PC-9 (cell line): ENCODE measurements around the gene SLC22A31. TPM values are rescaled to one million over a fixed set of nuclear protein-coding genes. Genes with fewer than 3 reads are reported as not detected.

Experiments used
- BruUV-seq: library from RNA; stranded (reverse); fragments of 400-500 nt; replicated peaks from 2 replicates; lab custom pipeline; 2021; lab: Mats Ljungman, UMichigan
- CTCF ChIA-PET: fragments of 300-600 bp; sonication (Branson Sonifier 250); formaldehyde crosslinking; loops from one replicate; lab custom pipeline; 2022; ENCODE audit warnings: antibody characterized with exemption; lab: Charles Lee
- POLR2A ChIA-PET: fragments of 300-600 bp; sonication (Branson Sonifier 250); formaldehyde crosslinking; loops from one replicate; lab custom pipeline; 2022; ENCODE audit warnings: antibody characterized with exemption; ENCODE audit not compliant: unreplicated experiment; lab: Charles Lee
- DNase-seq, 2 experiments: peaks; one replicate each; pipeline versions ENCODE4 v3.0.0 to v3.0.0-alpha.2; 2015 to 2022; ENCODE audit warnings: mixed read lengths in 1 of 2
- H2AFZ ChIP-seq: fragments of 200-600 bp; sonication (generic); 2 replicates; pipeline ENCODE4 v1.8.1; 2017; ENCODE audit warnings: antibody characterized with exemption
- H3F3A ChIP-seq: fragments of 200-600 bp; sonication (generic); 2 replicates; pipeline ENCODE4 v1.8.1; 2017; ENCODE audit warnings: antibody characterized with exemption, mild to moderate bottlenecking, low read depth; ENCODE audit not compliant: insufficient read depth
- H3K27ac ChIP-seq: fragments of 200-600 bp; sonication (generic); 2 replicates; pipeline ENCODE4 v1.6.1; 2016; ENCODE audit warnings: mixed run types
- H3K27me3 ChIP-seq: fragments of 200-600 bp; sonication (generic); 2 replicates; pipeline ENCODE4 v1.6.1; 2016; ENCODE audit warnings: low read depth, mixed run types; ENCODE audit not compliant: insufficient read depth
- H3K36me3 ChIP-seq: fragments of 200-600 bp; sonication (generic); 2 replicates; pipeline ENCODE4 v1.6.1; 2016; ENCODE audit warnings: low read depth, mixed run types
- H3K4me1 ChIP-seq: fragments of 200-600 bp; sonication (generic); replicated peaks from 2 replicates; pipeline ENCODE4 v1.6.1; 2016; ENCODE audit warnings: mixed run types; ENCODE audit not compliant: insufficient read depth
- H3K4me2 ChIP-seq: fragments of 200-600 bp; sonication (generic); 2 replicates; pipeline ENCODE4 v1.6.1; 2017; ENCODE audit warnings: mixed run types
- H3K4me3 ChIP-seq: fragments of 200-600 bp; sonication (generic); 2 replicates; pipeline ENCODE4 v1.6.1; 2016; ENCODE audit warnings: mixed run types
- H3K79me2 ChIP-seq: fragments of 200-600 bp; sonication (generic); 2 replicates; pipeline ENCODE4 v1.6.1; 2017; ENCODE audit warnings: low read depth, mixed run types
- H3K9me2 ChIP-seq: fragments of 200-600 bp; sonication (generic); 2 replicates; pipeline ENCODE4 v1.8.1; 2017; ENCODE audit warnings: mild to moderate bottlenecking; ENCODE audit not compliant: insufficient read depth
- H3K9me3 ChIP-seq: fragments of 200-600 bp; sonication (generic); 2 replicates; pipeline ENCODE4 v1.8.1; 2016; ENCODE audit warnings: low read depth; ENCODE audit not compliant: insufficient read depth
- H4K20me1 ChIP-seq: fragments of 200-600 bp; sonication (generic); 2 replicates; pipeline ENCODE4 v1.8.1; 2017; ENCODE audit not compliant: insufficient read depth
- EZH2 ChIP-seq: fragments of 200-600 bp; sonication (generic); IDR thresholded peaks from 2 replicates; pipeline ENCODE4 v1.8.0; 2017; ENCODE audit warnings: antibody characterized with exemption, low read depth
- intact Hi-C: fragments of 100-400 bp; cut with micrococcal nuclease; formaldehyde crosslinking; loops from one replicate; pipeline ENCODE4 v1.10.0; 2022; ENCODE audit not compliant: unreplicated experiment
- total RNA-seq: library from RNA; stranded (reverse); gene quantifications from 2 replicates; pipeline ENCODE4 v1.2.3, GENCODE V29; 2021
- TF ChIP-seq, protein P1 (sequence below): fragments of 200-600 bp; sonication (generic); conservative IDR thresholded peaks from 2 replicates; pipeline ENCODE4 v1.6.1; 2017; ENCODE audit warnings: mixed run types, antibody characterized with exemption, mild to moderate bottlenecking, moderate library complexity

Gene SLC22A31
- total RNA-seq, 1 experiment from 2014 or later = 2.5 TPM

DNA sequence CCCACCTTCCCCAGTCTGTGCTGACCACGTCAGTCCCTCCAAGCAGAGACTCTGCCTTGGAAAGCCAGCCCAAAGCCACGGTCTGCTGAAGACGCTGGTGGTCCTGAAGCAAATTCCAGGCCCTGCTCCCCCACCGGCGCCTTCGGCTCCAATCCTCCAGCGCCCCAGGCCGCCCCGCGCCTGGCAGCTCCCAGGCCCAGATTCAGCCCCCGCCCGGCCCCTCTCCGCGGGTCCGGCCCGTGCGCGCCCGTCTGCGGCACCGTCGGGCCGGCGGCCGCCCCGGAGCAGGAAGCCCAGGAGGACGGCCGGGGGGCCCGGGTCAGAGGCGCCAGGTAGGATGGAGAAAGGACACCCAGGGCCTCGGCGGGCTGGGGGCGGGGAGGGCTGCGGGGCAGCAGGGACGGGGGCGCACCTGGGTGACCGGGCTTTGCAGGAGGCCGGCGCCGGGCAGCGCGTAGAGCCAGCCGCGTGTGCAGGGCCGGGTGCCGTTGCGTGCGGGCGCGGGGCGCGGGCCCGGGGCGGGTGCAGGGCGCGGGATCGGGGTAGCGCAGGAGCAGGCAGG, 594 bp upstream of the SLC22A31 start:
- Histone ChIP-seq H3K27me3 (peaks cover 10% of the 10 kb centered on the region), H3K9me3 (no peaks in the 10 kb centered on the region), H3K4me1 (peaks cover 10% of the 10 kb centered on the region; the same call in 1 of the 2 replicates), H3K4me2 (peak overlapping the region; percentile 73), H2AFZ (peak overlapping the region; percentile 27; the same call in 1 of the 2 replicates), H4K20me1 (no peaks in the 10 kb centered on the region), H3F3A (peaks cover 10% of the 10 kb centered on the region), H3K79me2 (no peaks in the 10 kb centered on the region), H3K4me3 (peak overlapping the region; percentile 48; the same call in 1 of the 2 replicates), H3K27ac (no peak overlapping the region), H3K9me2 (no peaks in the 10 kb centered on the region), H3K36me3 (no peaks in the 10 kb centered on the region)
- no TSS peak for BruUV-seq
- 0 out of 2 replicates have a peak, but pooled peaks have one; percentile 67 for TF ChIP-seq EZH2
- TF ChIP-seq, protein P1, sequence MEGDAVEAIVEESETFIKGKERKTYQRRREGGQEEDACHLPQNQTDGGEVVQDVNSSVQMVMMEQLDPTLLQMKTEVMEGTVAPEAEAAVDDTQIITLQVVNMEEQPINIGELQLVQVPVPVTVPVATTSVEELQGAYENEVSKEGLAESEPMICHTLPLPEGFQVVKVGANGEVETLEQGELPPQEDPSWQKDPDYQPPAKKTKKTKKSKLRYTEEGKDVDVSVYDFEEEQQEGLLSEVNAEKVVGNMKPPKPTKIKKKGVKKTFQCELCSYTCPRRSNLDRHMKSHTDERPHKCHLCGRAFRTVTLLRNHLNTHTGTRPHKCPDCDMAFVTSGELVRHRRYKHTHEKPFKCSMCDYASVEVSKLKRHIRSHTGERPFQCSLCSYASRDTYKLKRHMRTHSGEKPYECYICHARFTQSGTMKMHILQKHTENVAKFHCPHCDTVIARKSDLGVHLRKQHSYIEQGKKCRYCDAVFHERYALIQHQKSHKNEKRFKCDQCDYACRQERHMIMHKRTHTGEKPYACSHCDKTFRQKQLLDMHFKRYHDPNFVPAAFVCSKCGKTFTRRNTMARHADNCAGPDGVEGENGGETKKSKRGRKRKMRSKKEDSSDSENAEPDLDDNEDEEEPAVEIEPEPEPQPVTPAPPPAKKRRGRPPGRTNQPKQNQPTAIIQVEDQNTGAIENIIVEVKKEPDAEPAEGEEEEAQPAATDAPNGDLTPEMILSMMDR = no peak
- no peak for DNase-seq
- ChIA-PET POLR2A (interaction anchor here (0.6 kb wide), 1 partner anchor 46 kb away, joined by 4 read pairs; no protein-coding TSS in a partner anchor), CTCF (interaction anchor here (1.0 kb wide), 1 partner anchor 463 kb away, joined by 3 read pairs; no protein-coding TSS in a partner anchor)
- intact Hi-C loops = no loop called here

DNA sequence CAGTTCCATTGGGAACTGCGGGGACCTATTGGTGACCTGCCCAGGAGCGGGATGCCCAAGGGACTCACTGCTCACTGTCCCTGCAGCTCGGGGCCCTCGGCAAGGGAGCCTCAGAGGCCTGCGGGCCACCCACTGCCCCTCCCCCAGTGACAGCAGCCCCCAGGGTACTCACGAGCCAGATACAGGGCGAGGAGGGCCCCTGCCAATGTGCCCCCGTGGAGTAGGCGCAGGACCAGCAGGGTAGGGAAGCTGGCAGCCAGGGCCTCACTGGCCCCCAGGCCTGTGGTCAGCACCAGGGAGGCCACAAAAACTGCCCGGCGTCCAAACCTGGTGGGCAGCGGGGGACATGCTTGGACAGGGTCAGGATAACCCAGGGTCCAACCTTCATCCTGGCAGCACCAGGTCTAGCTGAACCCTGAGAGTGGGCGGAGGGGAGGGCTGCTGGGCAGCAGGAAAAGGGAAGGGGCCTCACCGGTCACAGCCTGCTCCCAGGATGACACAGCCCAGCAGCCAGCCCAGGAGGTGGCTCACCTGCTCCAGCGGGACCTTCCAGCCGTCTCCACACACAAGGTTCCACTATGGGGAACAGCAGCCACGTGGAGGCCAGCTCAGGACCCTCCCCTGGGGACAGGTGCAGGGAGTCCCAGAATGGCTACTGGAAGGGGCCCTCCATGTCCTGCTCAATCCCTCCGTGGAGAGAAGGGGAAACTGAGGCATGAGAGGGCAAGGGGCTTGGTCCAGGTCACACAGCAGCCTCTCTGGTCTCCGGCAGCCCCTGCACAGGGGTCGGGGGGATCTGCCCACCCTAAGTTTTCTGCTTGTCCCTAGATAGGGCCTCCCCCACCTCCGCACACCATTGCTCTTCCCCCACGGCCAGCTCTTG, 855 bp downstream of the SLC22A31 start:
- Histone ChIP-seq H3K4me3 (no peak overlapping the region; the same call in 1 of the 2 replicates), H3K9me2 (no peaks in the 10 kb centered on the region)

More for the DNA sequence above, 855 bp downstream of the SLC22A31 start:
- Histone ChIP-seq H3K79me2 (no peaks in the 10 kb centered on the region), H3F3A (peaks cover 10% of the 10 kb centered on the region), H2AFZ (no peak overlapping the region), H3K36me3 (no peaks in the 10 kb centered on the region), H3K4me1 (peaks cover 10% of the 10 kb centered on the region; the same call in 1 of the 2 replicates), H3K4me2 (peak overlapping the region; percentile 73), H3K27me3 (peaks cover 10% of the 10 kb centered on the region), H3K27ac (no peak overlapping the region), H4K20me1 (no peaks in the 10 kb centered on the region), H3K9me3 (no peaks in the 10 kb centered on the region)
- BruUV-seq = no TSS peak
- CTCF ChIA-PET = interaction anchor here (0.7 kb wide), 1 partner anchor 144 kb away, joined by 3 read pairs; no protein-coding TSS in a partner anchor
- intact Hi-C loops = no loop called here
- DNase-seq = no peak
- TF ChIP-seq EZH2 = no peak
- TF ChIP-seq, protein P1 = no peak
- POLR2A ChIA-PET = no interaction called here
